Activated gamma-delta T cell (primary cell): Measurements from ENCODE around the gene TMEM239.
A peak's percentile ranks its signal among the peaks of the same experiment; 100 is the strongest.
"Not testable (repeated sequence)": the region's sequence is repeated elsewhere in the genome, so short reads cannot be mapped to it uniquely, and the experiment has no call there.

Experiments used
- DNase-seq: peaks from one replicate; lab custom pipeline; 2025; lab: John Stamatoyannopoulos, UW

TMEM239 gene

DNA sequence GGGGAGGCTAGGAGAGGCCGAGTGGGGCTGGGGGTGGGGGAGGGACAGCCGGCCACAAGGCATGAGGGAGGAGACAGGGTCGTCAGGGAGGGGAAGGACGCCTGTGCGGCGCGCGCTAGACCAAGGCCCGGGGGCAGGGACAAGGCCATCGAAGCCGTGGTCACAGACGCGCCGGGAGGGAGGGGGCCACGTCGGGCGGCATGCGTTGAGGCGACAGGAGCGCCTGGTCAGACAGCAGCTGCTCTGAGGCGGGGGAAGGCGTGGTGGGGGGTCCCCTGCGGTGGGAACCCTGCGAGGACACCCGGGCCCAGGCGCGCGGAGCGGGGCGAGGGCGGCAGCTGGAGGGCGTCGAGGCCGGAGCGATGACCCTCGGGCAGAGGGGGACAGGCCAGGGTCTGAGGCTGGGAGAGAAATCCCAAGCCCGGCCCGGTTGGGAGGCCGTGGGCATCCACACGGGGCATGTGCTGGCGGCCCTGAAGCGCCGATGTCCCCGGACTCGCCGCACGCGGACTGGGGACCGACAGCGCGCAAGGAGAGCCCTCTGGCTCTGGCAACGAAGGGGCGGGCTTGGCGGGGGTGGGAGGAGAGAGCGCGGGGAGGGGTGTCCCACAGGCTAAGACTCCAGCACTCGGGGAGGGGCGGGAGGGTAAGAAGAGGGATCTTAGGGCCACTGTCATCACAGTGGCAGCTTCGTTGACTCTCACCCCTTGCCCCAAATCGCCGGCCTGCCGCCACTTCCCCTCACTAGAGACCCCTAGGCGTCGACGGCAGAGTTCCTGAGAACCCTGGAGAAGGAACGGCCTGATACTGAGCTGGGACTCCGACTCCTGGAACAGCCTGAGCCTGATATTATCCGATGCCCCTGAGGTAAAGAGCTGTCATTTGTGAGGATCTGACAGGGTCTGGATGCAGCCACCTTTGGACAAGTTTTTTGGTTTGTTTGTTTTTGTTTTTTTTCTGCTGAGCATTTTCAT lies 5.0 kb downstream of the TMEM239 start:
- no peak for DNase-seq

DNA sequence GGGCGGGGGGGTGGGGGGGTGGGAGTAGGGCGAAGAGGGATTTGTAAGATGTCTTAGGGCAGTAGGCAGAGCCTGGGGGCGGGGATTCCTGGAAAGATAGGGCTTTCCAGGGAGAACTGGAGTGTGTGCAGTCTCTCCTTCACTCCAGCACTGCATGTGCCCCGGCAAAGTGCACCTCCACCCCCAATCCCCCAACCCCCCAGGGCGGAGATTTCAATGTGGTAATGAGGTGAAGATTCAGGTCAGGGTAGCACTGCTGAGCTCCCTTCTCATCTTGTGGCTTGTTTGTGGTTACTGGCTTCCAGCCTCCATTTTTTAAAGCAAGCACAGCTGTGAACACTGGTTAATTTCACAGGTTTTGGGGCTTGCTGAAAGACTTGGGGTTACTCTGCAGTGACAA lies 5.9 kb downstream of the TMEM239 start:
- DNase-seq, result no peak

DNA sequence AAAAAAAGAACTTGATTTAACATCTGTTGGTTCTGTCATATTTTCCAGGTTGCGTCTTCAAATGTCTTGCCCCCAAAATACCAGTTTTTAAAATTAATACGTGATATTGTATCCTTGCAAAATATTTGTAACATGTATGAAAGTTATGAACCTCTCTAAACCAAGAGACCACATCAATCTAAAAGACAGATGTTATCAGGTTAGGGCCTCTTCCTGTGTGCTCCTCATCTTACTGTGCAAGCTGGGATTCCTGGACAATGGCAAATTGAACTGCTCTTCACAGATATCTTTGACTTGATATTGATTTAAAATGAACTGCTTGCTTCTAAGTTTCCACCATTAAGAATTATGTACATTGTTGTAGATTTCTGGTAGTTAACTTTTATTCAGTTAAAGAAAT lies 9.6 kb downstream of the TMEM239 start:
- no peak for DNase-seq

DNA sequence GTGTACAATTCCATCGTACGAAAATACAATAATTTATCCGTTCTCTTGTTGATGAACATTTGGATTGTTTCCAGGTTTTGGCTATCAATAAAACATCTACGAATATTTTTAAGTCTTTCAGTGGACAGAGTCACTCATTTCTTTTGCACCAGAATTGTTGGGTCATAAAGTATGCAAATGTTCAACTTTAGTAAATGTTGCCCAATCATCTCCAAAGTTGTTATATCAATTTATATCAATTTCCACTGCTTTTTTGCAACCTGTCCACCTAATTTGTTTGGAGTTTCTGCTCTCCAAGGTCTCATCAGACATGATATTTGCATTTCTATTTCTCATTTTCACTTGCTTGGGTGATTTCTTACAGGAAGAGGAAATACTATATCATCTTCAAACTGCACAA lies 10.5 kb downstream of the TMEM239 start:
- no peak for DNase-seq

DNA sequence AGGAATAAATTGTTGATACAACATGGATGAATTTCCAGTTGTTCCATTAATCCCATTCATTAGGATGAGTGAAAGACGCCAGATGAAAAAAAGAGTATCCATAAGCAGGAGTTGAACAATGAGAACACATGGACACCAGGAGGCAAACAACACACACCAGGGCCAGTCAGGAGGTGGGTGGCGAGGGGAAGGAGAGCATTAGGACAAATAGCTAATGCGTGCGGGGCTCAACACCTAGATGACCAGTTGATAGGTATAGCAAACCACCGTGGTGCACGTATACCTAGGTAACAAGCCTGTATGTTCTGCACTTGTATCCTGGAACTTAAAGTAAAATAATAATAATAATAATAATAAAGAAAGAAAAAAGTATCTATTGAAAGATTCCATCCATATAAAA lies 13.2 kb downstream of the TMEM239 start:
- no peak for DNase-seq

DNA sequence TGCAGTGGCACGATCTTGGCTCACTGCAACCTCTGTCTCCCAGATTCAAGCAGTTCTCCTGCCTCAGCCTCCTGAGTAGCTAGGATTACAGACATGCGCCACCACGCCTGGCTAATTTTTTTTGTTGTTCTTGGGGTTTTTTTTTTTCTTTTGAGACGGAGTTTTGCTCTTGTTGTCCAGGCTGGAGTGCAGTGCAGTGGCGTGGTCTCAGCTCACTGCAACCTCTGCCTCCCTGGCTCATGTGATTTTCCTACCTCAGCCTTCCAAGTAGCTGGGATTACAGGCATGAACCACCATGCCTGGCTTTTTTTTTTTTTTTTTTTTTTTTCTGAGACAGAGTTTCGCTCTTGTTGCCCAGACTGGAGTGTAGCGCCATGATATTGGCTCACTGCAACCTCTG lies 15.0 kb downstream of the TMEM239 start:
- DNase-seq, result not testable (repeated sequence)

DNA sequence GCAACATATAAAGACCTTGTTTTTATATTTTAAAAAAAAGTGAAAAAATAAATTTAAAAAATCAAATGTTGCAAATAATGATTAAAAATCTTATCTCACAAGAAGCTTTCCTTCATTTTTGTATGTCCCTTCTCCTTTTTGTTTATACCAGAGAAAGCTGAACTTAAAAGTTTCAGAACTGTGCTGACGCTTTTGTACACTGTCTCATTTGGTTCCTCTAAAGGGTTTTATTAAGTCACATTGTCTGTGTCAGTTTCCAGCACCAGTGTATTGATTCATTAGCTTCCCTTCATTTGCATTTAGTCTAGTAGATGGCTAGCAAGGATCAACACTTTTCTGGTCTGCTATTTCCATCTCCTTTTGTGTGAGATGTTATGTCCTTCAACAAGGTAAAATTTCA lies 17.6 kb downstream of the TMEM239 start:
- no peak for DNase-seq

DNA sequence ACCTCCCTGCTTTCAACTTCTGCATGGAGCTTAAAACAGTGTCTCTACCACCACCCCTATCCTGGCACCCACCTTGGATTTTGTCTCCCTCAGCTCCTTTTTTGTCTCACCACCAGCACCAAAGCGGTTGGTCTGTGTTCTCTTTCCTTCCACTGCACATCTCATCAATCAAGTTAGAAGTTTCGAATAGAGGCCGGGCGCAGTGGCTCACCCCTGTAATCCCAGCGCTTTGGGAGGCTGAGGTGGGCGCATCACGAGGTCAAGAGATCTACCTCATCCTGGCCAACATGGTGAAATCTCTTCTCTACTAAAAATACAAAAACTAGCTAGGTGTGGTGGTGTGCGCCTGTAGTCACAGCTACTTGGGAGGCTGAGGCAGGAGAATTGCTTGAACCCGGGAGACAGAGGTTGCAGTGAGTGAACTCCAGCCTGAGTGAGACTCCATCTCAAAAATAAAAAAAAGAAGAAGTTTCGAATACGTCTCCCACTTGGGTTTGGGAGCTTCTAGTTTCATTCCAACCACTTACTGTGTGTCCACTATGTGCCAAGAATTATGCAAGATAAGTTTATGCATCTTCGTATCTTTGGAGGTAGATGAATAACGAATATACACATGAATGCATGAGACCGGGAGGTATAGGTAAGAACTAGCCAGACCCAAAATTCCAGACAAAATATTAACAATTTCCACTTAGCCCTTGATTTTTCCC lies 18.4 kb downstream of the TMEM239 start:
- DNase-seq, result no peak

DNA sequence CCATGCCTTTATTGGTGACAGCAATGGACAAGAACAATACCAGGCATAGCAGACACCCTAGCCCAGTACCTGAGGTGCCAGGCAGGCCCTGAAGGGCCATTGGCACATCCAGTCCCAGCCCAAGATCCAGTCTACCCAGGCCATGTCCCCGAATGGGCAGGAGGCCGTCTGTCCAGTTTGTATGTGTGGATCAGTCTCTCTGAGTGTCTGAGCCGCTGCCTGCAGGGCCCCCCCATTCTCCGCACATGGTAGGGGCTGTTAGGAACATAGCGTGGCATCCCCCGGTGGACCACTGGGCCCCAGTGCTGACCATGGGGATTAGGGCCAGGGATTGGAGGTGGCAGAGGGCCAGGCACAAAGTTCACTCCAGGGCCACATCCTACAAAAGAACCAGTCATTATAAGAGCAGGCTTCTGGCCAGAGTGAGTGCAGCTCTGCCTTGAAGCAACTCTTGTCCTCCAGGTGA lies 19.2 kb downstream of the TMEM239 start:
- no peak for DNase-seq

DNA sequence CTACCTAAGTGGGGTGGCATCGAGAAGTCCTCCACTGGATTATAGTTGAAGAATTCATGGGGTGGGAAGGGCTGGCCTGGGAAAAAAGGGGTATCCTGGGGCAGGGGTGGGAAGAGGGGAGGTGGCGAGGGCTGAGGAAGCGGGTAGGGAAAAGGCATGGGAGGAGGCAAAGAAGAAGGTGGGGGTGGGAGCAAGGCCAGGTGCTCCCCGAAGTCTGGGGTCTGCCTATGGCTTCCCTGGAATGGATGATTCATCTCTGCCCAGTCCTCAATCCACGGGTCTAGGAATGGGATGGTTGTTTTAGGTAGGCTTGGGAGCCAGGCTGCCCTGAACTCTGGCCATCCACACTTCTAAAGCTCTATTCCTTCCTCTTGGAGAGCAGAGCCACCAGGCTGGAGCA lies 19.9 kb downstream of the TMEM239 start:
- DNase-seq, result no peak

DNA sequence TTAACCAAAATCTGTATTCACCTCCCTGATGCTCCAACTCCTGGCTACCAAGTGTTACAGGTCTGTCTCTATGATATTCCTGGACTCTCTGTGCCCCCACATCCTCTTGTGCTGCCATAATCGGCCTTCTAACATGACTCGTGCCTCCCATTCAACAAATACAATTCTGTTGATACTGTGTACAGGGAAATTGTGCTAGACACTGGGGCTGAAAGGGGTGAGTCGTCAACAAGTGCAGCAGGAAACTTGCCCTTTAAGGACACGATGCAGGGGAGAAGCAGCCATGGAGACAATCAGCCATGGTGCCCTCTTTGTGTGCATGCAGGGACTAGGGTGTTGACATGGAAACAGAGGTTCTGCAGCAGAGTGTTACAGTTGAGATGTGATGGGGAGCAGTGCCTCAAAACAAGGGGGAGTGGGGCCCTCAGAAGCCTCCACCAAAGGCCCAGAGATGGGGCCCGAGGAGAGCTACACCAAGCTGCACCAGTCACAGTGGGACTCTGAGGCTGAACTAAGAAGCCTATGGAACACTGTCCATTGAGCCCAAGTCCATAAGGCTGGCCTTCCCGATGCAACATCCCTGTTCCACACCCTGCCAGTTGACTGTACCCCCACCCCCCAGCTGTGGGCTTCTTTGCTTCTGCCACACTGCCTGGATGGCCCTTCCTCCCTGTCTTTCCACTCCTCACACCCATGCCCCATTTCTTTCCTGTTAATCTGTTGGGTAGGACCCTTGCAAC lies 21.2 kb downstream of the TMEM239 start:
- no peak for DNase-seq

DNA sequence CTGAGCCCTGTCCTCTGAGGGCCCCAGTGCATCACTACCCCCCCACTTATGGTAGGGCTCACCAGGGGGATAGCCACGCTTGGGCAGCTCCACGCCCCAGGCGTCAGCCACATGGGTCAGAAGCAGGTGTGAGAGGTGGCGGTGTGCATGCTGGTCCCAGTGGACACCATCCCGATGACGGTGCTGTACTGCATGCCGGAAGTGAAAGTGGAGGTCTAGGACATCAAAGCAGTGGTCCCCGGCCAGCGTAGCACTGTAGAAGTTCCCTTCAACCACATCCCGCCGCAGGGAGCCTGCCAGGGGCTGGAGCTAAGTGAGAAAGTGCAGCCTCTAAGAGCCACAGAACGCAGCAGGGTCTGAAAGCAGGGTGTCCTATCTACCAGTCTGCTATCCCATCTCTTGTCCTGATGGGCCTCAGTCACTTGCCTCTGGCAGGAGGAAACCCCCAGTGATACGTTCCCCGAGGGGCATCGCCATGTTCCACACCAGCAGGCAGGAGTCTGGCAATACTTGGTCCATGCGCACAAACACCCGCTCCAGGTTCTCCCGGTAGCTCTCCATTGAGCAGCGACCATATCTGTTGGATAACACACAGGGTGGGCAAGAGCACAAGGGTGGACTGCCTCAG lies 22.1 kb downstream of the TMEM239 start:
- no peak for DNase-seq

DNA sequence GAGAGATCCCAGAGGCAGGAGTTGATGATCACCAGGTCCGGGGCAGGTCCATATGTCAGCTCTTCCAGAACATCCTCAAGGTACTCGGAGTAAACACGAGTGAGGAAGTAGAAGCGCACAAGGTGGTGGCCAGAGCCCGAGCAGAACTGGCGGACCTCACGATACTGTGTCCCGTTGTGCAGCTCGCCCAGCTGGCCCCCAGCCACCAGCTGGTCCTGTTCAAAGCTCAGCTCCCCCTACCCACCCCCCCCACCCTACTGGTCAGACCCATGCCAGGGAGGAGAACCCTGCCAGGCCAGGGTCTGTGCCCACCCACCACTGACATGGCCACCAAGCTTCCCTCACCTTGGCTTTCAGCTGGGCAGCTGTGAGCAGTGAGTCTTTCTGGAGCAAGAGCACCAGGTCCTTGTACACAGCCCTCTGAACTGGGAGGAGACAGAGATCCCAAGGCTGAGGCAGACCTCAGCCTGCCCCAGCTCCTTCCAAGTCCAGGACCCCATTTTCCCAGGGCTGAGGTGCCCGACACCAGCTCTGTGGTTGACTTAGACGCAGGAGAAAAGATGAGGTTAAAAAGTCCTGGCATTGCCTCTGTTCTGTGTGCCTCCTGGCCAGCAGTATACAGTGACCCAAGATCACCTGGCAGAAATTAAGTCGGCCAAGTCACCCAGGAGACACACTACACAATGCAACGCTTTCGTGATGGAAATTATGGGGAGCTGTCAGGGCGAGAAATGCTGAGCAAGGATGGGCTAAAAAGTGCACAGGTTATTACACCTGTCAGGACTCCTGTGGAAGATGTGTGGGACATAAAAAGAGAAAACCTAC lies 22.9 kb downstream of the TMEM239 start:
- no peak for DNase-seq

DNA sequence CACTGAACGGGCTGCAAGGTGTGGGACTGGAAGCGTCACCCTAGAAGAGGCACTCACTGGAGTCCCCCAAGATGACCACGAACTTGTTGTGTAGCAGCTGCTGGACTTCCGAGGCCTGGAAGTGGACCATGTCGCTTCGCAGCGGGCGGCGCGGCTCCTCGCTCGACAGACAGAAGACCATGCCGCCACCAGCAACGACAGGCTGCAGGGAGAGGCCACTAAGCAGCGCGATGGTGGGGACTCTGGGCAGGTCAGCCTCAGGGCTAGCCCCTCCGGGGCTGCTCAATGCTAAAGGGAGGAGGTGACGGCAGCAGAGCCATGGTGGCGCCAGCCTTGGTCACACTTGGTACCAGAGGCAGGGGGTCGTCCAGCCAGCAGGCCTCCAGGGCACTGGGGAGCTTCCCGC lies 23.6 kb downstream of the TMEM239 start:
- no peak for DNase-seq

DNA sequence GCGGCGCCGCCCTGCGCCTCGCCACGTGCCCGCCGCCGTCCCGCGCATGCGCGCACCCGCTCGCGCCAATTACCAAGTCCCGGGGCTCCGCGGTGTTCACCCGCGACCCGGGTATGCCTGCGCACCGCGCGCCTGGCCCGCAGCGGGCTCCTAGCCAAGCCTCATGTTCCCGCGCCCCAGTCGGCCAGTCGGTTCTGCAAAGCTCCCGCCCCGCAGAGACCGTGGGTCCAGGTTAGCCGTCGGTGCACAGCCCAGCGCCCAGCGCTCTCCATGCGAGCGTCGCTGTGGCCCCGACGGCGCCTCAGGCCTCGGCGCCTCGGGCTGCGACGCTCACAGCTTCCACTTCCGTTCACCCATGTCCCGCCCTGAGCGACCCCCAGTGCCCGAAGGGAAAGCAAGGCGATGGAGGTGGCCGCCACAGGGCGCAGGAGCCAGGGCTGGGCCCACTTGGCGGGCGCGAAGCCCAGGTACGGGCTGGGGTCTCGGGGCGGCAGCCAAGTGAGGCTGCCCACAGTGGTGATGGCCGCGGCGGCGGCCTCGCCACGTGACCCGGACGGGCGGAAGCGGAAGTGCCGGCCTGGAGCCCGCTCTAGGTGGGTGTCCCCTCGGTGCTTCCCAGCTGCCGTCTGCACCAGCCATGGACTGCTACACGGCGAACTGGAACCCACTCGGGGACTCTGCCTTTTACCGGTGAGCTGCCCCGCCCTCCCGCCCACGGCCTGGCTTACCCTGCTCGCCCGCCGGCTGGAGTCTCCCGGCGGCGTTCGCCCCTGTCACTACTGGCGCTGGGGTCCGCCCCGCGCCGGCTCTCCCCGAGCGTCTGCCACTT lies 24.2 kb downstream of the TMEM239 start, which contains the start of the genes PCED1A and VPS16:
TSS of gene PCED1A (minus strand) at position 518 of the 829 bp plus-strand sequence. CDS start 743 bp downstream, outside the sequence.
TSS of gene VPS16 (plus strand) at position 608 of the 829 bp plus-strand sequence. CDS start at position 638, 30 bp downstream.
- DNase-seq, result peak; percentile 78

DNA sequence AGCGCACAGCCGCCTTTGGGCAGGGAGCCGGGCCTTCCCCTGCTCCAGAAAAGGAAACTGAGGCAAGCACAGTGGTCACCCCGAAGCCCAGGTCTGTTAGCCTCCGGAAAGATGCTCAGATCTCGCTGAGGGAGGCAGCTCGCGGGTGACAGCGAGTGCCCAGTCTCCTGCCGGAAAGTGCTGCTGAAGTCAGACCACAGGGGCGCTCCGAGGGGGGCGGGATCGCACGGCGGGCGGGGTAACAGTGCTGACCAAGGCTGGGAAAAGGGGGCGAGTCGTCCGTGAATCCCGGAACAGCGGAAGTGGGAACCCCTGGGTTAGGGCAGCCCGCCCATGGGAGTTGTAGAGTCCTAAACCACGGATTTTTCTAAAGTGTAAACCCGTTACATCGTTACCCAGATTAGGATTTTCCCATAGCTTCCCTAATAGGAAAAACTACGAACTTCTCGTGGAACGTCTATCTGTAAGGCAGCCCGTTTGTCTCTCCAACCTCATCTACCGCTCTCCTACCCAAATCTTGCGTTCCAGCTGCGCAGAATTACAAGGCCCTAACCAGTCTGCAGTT lies 24.9 kb downstream of the TMEM239 start:
- no peak for DNase-seq

DNA sequence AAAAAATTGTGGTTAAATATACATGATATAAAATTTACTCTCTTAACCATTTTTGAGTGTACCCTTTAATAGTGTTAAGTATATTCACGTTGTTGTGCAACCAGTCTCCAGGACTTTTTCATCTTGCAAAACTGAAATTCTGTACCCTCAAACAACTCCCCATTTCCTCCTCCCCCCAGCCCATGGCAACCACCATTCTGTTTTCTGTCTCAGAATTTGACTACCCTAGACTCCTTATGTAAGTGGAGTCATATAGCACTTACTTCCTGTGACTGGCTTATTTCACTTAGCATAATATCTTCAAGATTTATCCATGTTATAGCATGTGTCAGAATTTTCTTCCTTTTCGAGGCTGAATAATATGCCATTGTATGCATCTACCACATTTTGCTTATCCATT lies 29.4 kb downstream of the TMEM239 start:
- DNase-seq, result no peak

DNA sequence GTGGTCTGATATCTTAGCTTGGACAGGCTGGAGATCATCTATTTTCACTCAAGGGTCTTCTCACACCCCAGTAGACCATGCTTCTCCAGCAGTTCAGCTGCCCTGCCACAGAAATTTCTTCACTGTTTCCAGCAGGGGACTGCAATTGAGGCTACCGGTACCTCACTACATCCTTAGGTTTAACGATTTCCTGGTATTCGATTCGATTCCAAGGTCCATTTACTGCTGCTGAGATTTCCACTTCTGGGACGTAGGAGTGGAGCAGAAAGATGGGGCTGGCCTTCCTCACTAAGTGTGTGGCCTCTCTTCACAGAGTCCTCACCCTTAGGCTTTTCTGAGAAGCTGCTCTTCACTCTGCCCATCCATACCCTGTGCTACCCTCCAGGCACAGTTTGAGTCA lies 30.5 kb downstream of the TMEM239 start:
- no peak for DNase-seq

DNA sequence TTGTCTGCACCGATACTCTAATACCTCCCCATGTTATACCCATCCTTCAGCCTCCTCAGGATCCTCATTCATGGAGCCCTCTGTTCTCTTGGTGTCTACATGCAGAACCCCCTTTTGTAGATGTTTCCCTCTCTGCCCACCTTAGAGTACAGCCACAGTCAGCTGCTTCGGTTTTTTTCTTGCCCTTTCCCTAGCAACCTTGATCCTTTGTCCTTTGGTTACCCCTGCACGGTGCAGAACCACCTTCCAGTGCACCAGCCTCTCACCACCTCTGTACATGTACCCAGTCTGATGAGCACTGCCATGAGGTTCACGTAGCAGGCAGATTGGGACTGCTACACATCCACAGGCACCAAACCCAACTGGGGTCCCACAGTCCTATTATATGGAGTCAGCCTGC lies 31.6 kb downstream of the TMEM239 start:
- no peak for DNase-seq
